ENCODE results near the gene KIAA1958. TPM values are rescaled to one million over a fixed set of nuclear protein-coding genes. Genes with fewer than 3 reads are reported as not detected.
A peak's percentile ranks its signal among the peaks of the same experiment; 100 is the strongest.

The KIAA1958 gene
- total RNA-seq, 1 experiment from 2014 or later: 28.6 TPM

DNA sequence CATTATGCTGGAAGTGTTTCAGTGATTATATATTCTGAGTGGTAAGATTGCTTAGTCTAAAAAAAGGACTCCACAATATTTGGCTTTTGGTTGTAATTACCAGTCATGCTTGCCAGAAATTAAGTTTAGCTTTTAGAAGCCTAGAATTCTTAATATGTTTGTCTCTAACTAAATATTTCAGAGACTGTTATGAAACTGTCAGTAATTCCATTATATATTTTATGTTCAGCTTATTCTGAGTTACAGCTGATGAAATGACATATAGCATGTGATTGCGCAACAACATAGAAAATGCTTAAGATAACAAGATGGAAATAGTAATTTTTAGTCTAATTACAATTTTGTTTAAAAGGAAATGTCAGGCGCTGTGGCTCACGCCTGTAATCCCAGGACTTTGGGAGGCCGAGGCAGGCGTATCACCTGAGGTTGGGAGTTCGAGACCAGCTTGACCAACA lies 44.2 kb downstream of the KIAA1958 start:
- TF ChIP-seq EZH2 (IDR thresholded peaks at IDR 0.05; ENCODE audit: borderline replicate concordance, low read depth, low read length, poor library complexity, severe bottlenecking): no peak
- TF ChIP-seq, protein P1, sequence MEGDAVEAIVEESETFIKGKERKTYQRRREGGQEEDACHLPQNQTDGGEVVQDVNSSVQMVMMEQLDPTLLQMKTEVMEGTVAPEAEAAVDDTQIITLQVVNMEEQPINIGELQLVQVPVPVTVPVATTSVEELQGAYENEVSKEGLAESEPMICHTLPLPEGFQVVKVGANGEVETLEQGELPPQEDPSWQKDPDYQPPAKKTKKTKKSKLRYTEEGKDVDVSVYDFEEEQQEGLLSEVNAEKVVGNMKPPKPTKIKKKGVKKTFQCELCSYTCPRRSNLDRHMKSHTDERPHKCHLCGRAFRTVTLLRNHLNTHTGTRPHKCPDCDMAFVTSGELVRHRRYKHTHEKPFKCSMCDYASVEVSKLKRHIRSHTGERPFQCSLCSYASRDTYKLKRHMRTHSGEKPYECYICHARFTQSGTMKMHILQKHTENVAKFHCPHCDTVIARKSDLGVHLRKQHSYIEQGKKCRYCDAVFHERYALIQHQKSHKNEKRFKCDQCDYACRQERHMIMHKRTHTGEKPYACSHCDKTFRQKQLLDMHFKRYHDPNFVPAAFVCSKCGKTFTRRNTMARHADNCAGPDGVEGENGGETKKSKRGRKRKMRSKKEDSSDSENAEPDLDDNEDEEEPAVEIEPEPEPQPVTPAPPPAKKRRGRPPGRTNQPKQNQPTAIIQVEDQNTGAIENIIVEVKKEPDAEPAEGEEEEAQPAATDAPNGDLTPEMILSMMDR (conservative IDR thresholded peaks at IDR 0.05; ENCODE audit: low read depth, low read length): no peak
- BruUV-seq (replicated peaks): no TSS peak
- POLR2A ChIA-PET (ENCODE audit: low non-redundant PET): no interaction called here

DNA sequence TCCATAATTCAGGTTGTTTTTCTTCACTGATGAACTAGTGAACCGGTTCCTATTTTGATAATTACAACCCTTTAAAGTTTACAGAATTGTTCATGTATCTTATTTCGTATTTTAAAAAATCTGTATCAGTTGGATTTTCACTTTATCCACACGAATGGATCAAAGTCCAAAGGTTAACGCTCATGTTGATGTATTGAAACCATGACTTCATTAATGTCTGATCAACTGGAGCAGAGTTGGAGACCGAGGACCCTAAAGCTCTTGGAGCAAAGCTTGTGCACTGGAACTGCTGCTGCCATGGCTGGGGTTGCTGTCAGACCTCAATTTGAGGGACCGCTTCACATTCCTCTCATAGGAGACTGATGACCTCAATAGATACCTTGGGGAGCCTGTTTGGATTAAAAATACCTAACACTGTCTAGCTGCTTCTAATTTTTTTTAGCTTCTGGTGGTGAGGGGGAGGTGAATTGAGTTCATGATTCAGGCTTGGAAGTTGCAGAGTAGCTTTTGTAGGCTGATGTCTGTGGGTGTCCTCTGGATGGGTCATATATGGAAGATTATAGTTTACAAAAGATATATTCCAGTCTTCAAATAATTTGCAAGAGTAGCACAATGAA lies 45.1 kb downstream of the KIAA1958 start:
- CTCF ChIA-PET: interaction anchor here (0.6 kb wide), 1 partner anchor 198 kb away, joined by 14 read pairs; no protein-coding TSS in a partner anchor
- H3K9me3 ChIP-seq (ENCODE audit: low read depth, low read length, poor library complexity, severe bottlenecking): no peaks in the 10 kb centered on the region
- BruUV-seq (replicated peaks): no TSS peak
- peaks cover 45% of the 10 kb centered on the region for H3K4me1 ChIP-seq (ENCODE audit: insufficient read depth, low read length, poor library complexity, severe bottlenecking)
- H3K36me3 ChIP-seq (ENCODE audit: insufficient read depth, low read length, poor library complexity, severe bottlenecking): no peaks in the 10 kb centered on the region
- H3K4me3 ChIP-seq (ENCODE audit: low read depth, low read length, poor library complexity, severe bottlenecking): no peak overlapping the region
- no peak overlapping the region for H3K27ac ChIP-seq (ENCODE audit: low read depth, low read length, poor library complexity, severe bottlenecking)
- H3K27me3 ChIP-seq (replicated peaks; ENCODE audit: insufficient read depth, low read depth, low read length, poor library complexity): no peaks in the 10 kb centered on the region
- intact Hi-C loops (cut with micrococcal nuclease; ENCODE audit: unreplicated experiment): no loop called here
- DNase-seq (ENCODE audit: low spot score): no peak
- POLR2A ChIA-PET (ENCODE audit: low non-redundant PET): no interaction called here
- TF ChIP-seq EZH2 (IDR thresholded peaks at IDR 0.05; ENCODE audit: borderline replicate concordance, low read depth, low read length, poor library complexity, severe bottlenecking): no peak
- TF ChIP-seq, protein P1 (conservative IDR thresholded peaks at IDR 0.05; ENCODE audit: low read depth, low read length): no peak

More for the DNA sequence above, 44.2 kb downstream of the KIAA1958 start:
- intact Hi-C loops (cut with micrococcal nuclease; ENCODE audit: unreplicated experiment): no loop called here
- H3K9me3 ChIP-seq (ENCODE audit: low read depth, low read length, poor library complexity, severe bottlenecking): no peaks in the 10 kb centered on the region
- no peaks in the 10 kb centered on the region for H3K36me3 ChIP-seq (ENCODE audit: insufficient read depth, low read length, poor library complexity, severe bottlenecking)
- H3K27me3 ChIP-seq (replicated peaks; ENCODE audit: insufficient read depth, low read depth, low read length, poor library complexity): no peaks in the 10 kb centered on the region
- CTCF ChIA-PET: no interaction called here
- DNase-seq (ENCODE audit: low spot score): no peak
- peaks cover 42% of the 10 kb centered on the region for H3K4me1 ChIP-seq (ENCODE audit: insufficient read depth, low read length, poor library complexity, severe bottlenecking)
- no peak overlapping the region for H3K27ac ChIP-seq (ENCODE audit: low read depth, low read length, poor library complexity, severe bottlenecking)
- H3K4me3 ChIP-seq (ENCODE audit: low read depth, low read length, poor library complexity, severe bottlenecking): no peak overlapping the region

DNA sequence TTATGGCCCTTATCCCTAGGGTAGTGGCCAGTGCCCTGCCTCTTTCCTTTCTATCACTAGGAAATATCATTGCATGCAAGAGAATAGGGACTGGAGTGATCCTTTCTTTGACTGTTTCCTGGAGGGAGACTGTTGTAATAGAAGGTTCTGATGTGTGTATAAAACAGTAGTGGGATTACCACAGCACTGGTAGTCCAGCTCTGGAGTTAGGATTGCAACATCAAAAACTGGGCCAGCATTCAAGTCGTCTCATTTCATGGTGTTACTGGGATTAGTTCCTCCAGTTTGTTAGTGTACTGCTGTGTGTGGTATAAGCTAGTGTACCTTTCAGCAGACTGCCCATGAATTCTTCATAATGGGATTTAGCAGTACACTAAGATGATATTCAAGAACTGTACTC lies 45.8 kb downstream of the KIAA1958 start:
- Histone ChIP-seq H3K27me3 (replicated peaks; ENCODE audit: insufficient read depth, low read depth, low read length, poor library complexity) (no peaks in the 10 kb centered on the region), H3K9me3 (ENCODE audit: low read depth, low read length, poor library complexity, severe bottlenecking) (no peaks in the 10 kb centered on the region), H3K4me1 (ENCODE audit: insufficient read depth, low read length, poor library complexity, severe bottlenecking) (peaks cover 45% of the 10 kb centered on the region), H3K27ac (ENCODE audit: low read depth, low read length, poor library complexity, severe bottlenecking) (peak overlapping the region; percentile 20), H3K36me3 (ENCODE audit: insufficient read depth, low read length, poor library complexity, severe bottlenecking) (no peaks in the 10 kb centered on the region), H3K4me3 (ENCODE audit: low read depth, low read length, poor library complexity, severe bottlenecking) (no peak overlapping the region)
- intact Hi-C loops (cut with micrococcal nuclease; ENCODE audit: unreplicated experiment): no loop called here
- ChIA-PET POLR2A (ENCODE audit: low non-redundant PET) (interaction anchor here (0.6 kb wide), 1 partner anchor 45 kb away, joined by 6 read pairs; no protein-coding TSS in a partner anchor), CTCF (interaction anchor here (0.6 kb wide), 1 partner anchor 198 kb away, joined by 14 read pairs; no protein-coding TSS in a partner anchor)
- peak; percentile 68 for DNase-seq (ENCODE audit: low spot score)
- no TSS peak for BruUV-seq (replicated peaks)
- no peak for TF ChIP-seq EZH2 (IDR thresholded peaks at IDR 0.05; ENCODE audit: borderline replicate concordance, low read depth, low read length, poor library complexity, severe bottlenecking)
- TF ChIP-seq, protein P1 (conservative IDR thresholded peaks at IDR 0.05; ENCODE audit: low read depth, low read length): no peak
